GM23338 (cell line): ENCODE results near the gene PTPRR. TPM values are rescaled to one million over a fixed set of nuclear protein-coding genes. Genes with fewer than 3 reads are reported as not detected.

Experiments
- ATAC-seq: fragments of 200-7000 bp; cut with Tn5 transposase; 3 replicates; pipeline ENCODE4 v1.9.1; 2020
- DNase-seq: peaks from one replicate; pipeline ENCODE4 v3.0.0-alpha.2; 2015; ENCODE audit warnings: low spot score
- H2AFZ ChIP-seq: fragments of 200-600 bp; sonication (generic); 2 replicates; pipeline ENCODE4 v1.8.0; 2016; ENCODE audit warnings: antibody characterized with exemption, mild to moderate bottlenecking, moderate library complexity
- H3F3A ChIP-seq: fragments of 200-600 bp; sonication (generic); replicated peaks from 2 replicates; pipeline ENCODE4 v1.8.0; 2017; ENCODE audit warnings: antibody characterized with exemption, mixed run types, low read depth
- H3K27ac ChIP-seq: fragments of 200-600 bp; sonication (generic); 2 replicates; pipeline ENCODE4 v1.6.1; 2016; ENCODE audit warnings: low read depth
- H3K27me3 ChIP-seq: fragments of 200-600 bp; sonication (generic); 2 replicates; pipeline ENCODE4 v1.8.0; 2016; ENCODE audit warnings: mild to moderate bottlenecking, mixed run types, moderate library complexity; ENCODE audit not compliant: insufficient read depth
- H3K36me3 ChIP-seq: fragments of 200-600 bp; sonication (generic); 2 replicates; pipeline ENCODE4 v1.8.0; 2016; ENCODE audit warnings: mild to moderate bottlenecking; ENCODE audit not compliant: insufficient read depth
- H3K4me1 ChIP-seq: fragments of 200-600 bp; sonication (generic); 2 replicates; pipeline ENCODE4 v1.8.0; 2016; ENCODE audit warnings: mild to moderate bottlenecking, moderate library complexity; ENCODE audit not compliant: insufficient read depth
- H3K4me2 ChIP-seq: fragments of 200-600 bp; sonication (generic); 2 replicates; pipeline ENCODE4 v1.7.1; 2017; ENCODE audit warnings: mixed run types
- H3K4me3 ChIP-seq: fragments of 200-600 bp; sonication (generic); 2 replicates; pipeline ENCODE4 v1.6.1; 2016; ENCODE audit warnings: mixed run types
- H3K79me2 ChIP-seq: fragments of 200-600 bp; sonication (generic); replicated peaks from 2 replicates; pipeline ENCODE4 v1.8.0; 2017; ENCODE audit warnings: mild to moderate bottlenecking; ENCODE audit not compliant: insufficient read depth
- H3K9me2 ChIP-seq: fragments of 200-600 bp; sonication (generic); 2 replicates; pipeline ENCODE4 v1.8.0; 2017; ENCODE audit not compliant: insufficient read depth
- H4K20me1 ChIP-seq: fragments of 200-600 bp; sonication (generic); replicated peaks from 2 replicates; pipeline ENCODE4 v1.8.0; 2017; ENCODE audit warnings: mild to moderate bottlenecking; ENCODE audit not compliant: insufficient read depth
- H3K27ac Mint-ChIP-seq: 2 replicates; pipeline ENCODE4 v1.8.0; 2020; ENCODE audit warnings: inconsistent platforms, mild to moderate bottlenecking, moderate library complexity, mixed read lengths
- H3K27me3 Mint-ChIP-seq: 3 replicates; pipeline ENCODE4 v1.8.0; 2022; ENCODE audit warnings: low read depth, mild to moderate bottlenecking, moderate library complexity, mixed read lengths, inconsistent platforms; ENCODE audit not compliant: insufficient read depth, poor library complexity
- H3K36me3 Mint-ChIP-seq: 3 replicates; pipeline ENCODE4 v1.8.0; 2021; ENCODE audit warnings: low read depth, mild to moderate bottlenecking, inconsistent platforms, moderate library complexity, mixed read lengths
- H3K4me1 Mint-ChIP-seq: 3 replicates; pipeline ENCODE4 v1.8.0; 2020; ENCODE audit warnings: mild to moderate bottlenecking, inconsistent platforms, mixed read lengths
- H3K4me3 Mint-ChIP-seq: 3 replicates; pipeline ENCODE4 v1.8.0; 2021; ENCODE audit warnings: moderate library complexity, mild to moderate bottlenecking, inconsistent platforms, mixed read lengths
- H3K9me3 Mint-ChIP-seq: 3 replicates; pipeline ENCODE4 v1.8.0; 2020; ENCODE audit warnings: moderate library complexity, mild to moderate bottlenecking, inconsistent platforms, mixed read lengths
- EZH2 ChIP-seq: fragments of 200-600 bp; sonication (generic); IDR thresholded peaks from one replicate; pipeline ENCODE4 v1.8.0; 2017; ENCODE audit warnings: antibody characterized with exemption, mild to moderate bottlenecking, low read depth; ENCODE audit not compliant: unreplicated experiment
- EZH2phosphoT487 ChIP-seq: fragments of 200-600 bp; sonication (generic); IDR thresholded peaks from one replicate; pipeline ENCODE4 v1.8.1; 2018; ENCODE audit warnings: antibody characterized with exemption; ENCODE audit not compliant: unreplicated experiment
- JUNB ChIP-seq: IDR thresholded peaks from one replicate; pipeline ENCODE4 v1.6.1; 2016; ENCODE audit warnings: antibody characterized with exemption; ENCODE audit not compliant: unreplicated experiment
- NANOG ChIP-seq: IDR thresholded peaks from 2 replicates; pipeline ENCODE4 v1.6.1; 2016; ENCODE audit warnings: antibody characterized with exemption, borderline replicate concordance
- POLR2AphosphoS5 ChIP-seq: IDR thresholded peaks from 2 replicates; pipeline ENCODE4 v1.6.1; 2016; ENCODE audit warnings: antibody characterized with exemption, low read depth
- STAT1 ChIP-seq: IDR thresholded peaks from one replicate; pipeline ENCODE4 v1.6.1; 2016; ENCODE audit warnings: antibody characterized with exemption; ENCODE audit not compliant: unreplicated experiment
- ZNF114 ChIP-seq: fragments of 250-450 bp; sonication (Bioruptor Pico); IDR thresholded peaks from 2 replicates; pipeline ENCODE4 v1.5.0; 2020; ENCODE audit warnings: mild to moderate bottlenecking, moderate library complexity
- ZNF331 ChIP-seq: fragments of 250-450 bp; sonication (Bioruptor Pico); IDR thresholded peaks from 2 replicates; pipeline ENCODE4 v1.5.0; 2020; ENCODE audit warnings: low read depth, mild to moderate bottlenecking, moderate library complexity
- ZNF462 ChIP-seq: fragments of 250-450 bp; sonication (Bioruptor Pico); IDR thresholded peaks from 2 replicates; pipeline ENCODE4 v1.5.0; 2020; ENCODE audit warnings: mild to moderate bottlenecking, moderate library complexity
- polyA plus RNA-seq: library from polyadenylated mRNA; unstranded; fragments of >200 nt; fragmentation: Nextera tagmentation; extraction: Ambion mirVana; gene quantifications from 2 replicates; pipeline ENCODE4 v1.2.1, GENCODE V29; 2016
- total RNA-seq: library from RNA; depleted of rRNA; stranded (reverse); fragments of >200 nt; shearing (Covaris generic); gene quantifications from 2 replicates; pipeline ENCODE4 v1.2.3, GENCODE V29; 2014

Gene PTPRR
- total and polyA plus RNA-seq, 2 experiments from 2014 or later, result 0.26 to 0.76 TPM

- TF ChIP-seq ZNF462 (CRISPR knock-in tag), result no peak
- no peak for TF ChIP-seq EZH2phosphoT487
- TF ChIP-seq EZH2, result no peak
- TF ChIP-seq NANOG, result no peak
- TF ChIP-seq POLR2AphosphoS5, result no peak
- TF ChIP-seq ZNF331 (CRISPR knock-in tag), result no peak
- TF ChIP-seq JUNB, result no peak
Observed at GRCh38 chr12:70732287-70732686, 188.3 kb downstream of the PTPRR start (continued).

GRCh38 chr12:70730675-70731180 lies 189.8 kb downstream of the PTPRR start:
- Histone ChIP-seq H3K27ac (no peak overlapping the region), H3K79me2 (no peaks in the 10 kb centered on the region), H4K20me1 (no peaks in the 10 kb centered on the region), H3F3A (no peaks in the 10 kb centered on the region), H2AFZ (no peak overlapping the region), H3K4me1 (no peaks in the 10 kb centered on the region), H3K36me3 (no peaks in the 10 kb centered on the region), H3K4me2 (no peak overlapping the region), H3K9me2 (no peaks in the 10 kb centered on the region), H3K27me3 (no peaks in the 10 kb centered on the region), H3K4me3 (no peak overlapping the region)
- DNase-seq, result no peak
- H3K36me3 Mint-ChIP-seq, result peaks cover 7% of the 10 kb centered on the region
- ATAC-seq, result no peak
- peaks cover 7% of the 10 kb centered on the region; the same call in 2 of the 3 replicates for H3K9me3 Mint-ChIP-seq
- H3K27ac Mint-ChIP-seq, result no peak overlapping the region
- peaks cover 2% of the 10 kb centered on the region; the same call in 2 of the 3 replicates for H3K4me1 Mint-ChIP-seq
- H3K4me3 Mint-ChIP-seq, result no peak overlapping the region
- peaks cover 5% of the 10 kb centered on the region for H3K27me3 Mint-ChIP-seq
- TF ChIP-seq ZNF462 (CRISPR knock-in tag) (no peak), STAT1 (no peak), ZNF114 (no peak)
